H9 (cell line): ENCODE measurements around the gene GPR87. TPM values are rescaled to one million over a fixed set of nuclear protein-coding genes. Genes with fewer than 3 reads are reported as not detected.

Source experiments
- DNase-seq: peaks from one replicate; pipeline ENCODE4 v3.0.0-alpha.2; 2017
- H2AFZ ChIP-seq: one replicate; pipeline ENCODE4 v1.6.1; 2013; ENCODE audit warnings: mild to moderate bottlenecking, low read length, control low read depth, moderate library complexity
- H2AK5ac ChIP-seq: 2 replicates; pipeline ENCODE4 v1.6.1; 2013; ENCODE audit warnings: low read length, control low read depth, mixed read lengths; ENCODE audit not compliant: insufficient read length
- H2BK120ac ChIP-seq: one replicate; pipeline ENCODE4 v1.6.1; 2013; ENCODE audit warnings: low read depth, mild to moderate bottlenecking, low read length, control low read depth, inconsistent platforms; ENCODE audit not compliant: poor library complexity, severe bottlenecking
- H2BK12ac ChIP-seq: 2 replicates; pipeline ENCODE4 v1.6.1; 2013; ENCODE audit warnings: low read length, control low read depth, mixed read lengths, low read depth; ENCODE audit not compliant: insufficient read length
- H2BK15ac ChIP-seq: 2 replicates; pipeline ENCODE4 v1.6.1; 2013; ENCODE audit warnings: low read depth, low read length, control low read depth
- H2BK20ac ChIP-seq: one replicate; pipeline ENCODE4 v1.6.1; 2013; ENCODE audit warnings: low read depth, mild to moderate bottlenecking, low read length, control low read depth, inconsistent platforms; ENCODE audit not compliant: poor library complexity, severe bottlenecking
- H2BK5ac ChIP-seq: 2 replicates; pipeline ENCODE4 v1.6.1; 2013; ENCODE audit warnings: low read length, control low read depth, mixed read lengths; ENCODE audit not compliant: insufficient read length
- H3K14ac ChIP-seq: 2 replicates; pipeline ENCODE4 v1.6.1; 2013; ENCODE audit warnings: low read length, control low read depth; ENCODE audit not compliant: insufficient read depth
- H3K18ac ChIP-seq: 2 replicates; pipeline ENCODE4 v1.6.1; 2013; ENCODE audit warnings: low read depth, mild to moderate bottlenecking, mixed read lengths, low read length, control low read depth; ENCODE audit not compliant: insufficient read length
- H3K23ac ChIP-seq: 2 replicates; pipeline ENCODE4 v1.6.1; 2013; ENCODE audit warnings: low read length, control low read depth, mixed read lengths, low read depth; ENCODE audit not compliant: insufficient read length
- H3K23me2 ChIP-seq: 2 replicates; pipeline ENCODE4 v1.6.1; 2013; ENCODE audit warnings: low read depth, mild to moderate bottlenecking, mixed read lengths, low read length, control low read depth; ENCODE audit not compliant: insufficient read length, poor library complexity, severe bottlenecking
- H3K27ac ChIP-seq: 2 replicates; pipeline ENCODE4 v1.5.1; 2013; ENCODE audit warnings: low read length, control low read depth, mixed read lengths, low read depth; ENCODE audit not compliant: insufficient read length
- H3K27me3 ChIP-seq: 2 replicates; pipeline ENCODE4 v1.6.1; 2013; ENCODE audit warnings: low read length, control low read depth, inconsistent platforms; ENCODE audit not compliant: insufficient read depth
- H3K4ac ChIP-seq: 2 replicates; pipeline ENCODE4 v1.6.1; 2013; ENCODE audit warnings: low read depth, mild to moderate bottlenecking, control low read depth, inconsistent platforms, low read length, moderate library complexity
- H3K4me1 ChIP-seq: 2 replicates; pipeline ENCODE4 v1.6.1; 2013; ENCODE audit warnings: low read length, control low read depth, inconsistent platforms; ENCODE audit not compliant: insufficient read depth
- H3K4me2 ChIP-seq: 2 replicates; pipeline ENCODE4 v1.6.1; 2013; ENCODE audit warnings: low read length, control low read depth, mixed read lengths; ENCODE audit not compliant: insufficient read length, insufficient read depth
- H3K56ac ChIP-seq: 2 replicates; pipeline ENCODE4 v1.6.1; 2013; ENCODE audit warnings: low read depth, mild to moderate bottlenecking, mixed read lengths, low read length, control low read depth; ENCODE audit not compliant: insufficient read length
- H3K79me1 ChIP-seq: 2 replicates; pipeline ENCODE4 v1.6.1; 2013; ENCODE audit warnings: low read depth, mild to moderate bottlenecking, moderate library complexity, low read length, control low read depth, inconsistent platforms; ENCODE audit not compliant: insufficient read depth, poor library complexity, severe bottlenecking
- H3K79me2 ChIP-seq: 2 replicates; pipeline ENCODE4 v1.6.1; 2013; ENCODE audit warnings: low read length, control low read depth, inconsistent platforms; ENCODE audit not compliant: insufficient read depth
- H3K9ac ChIP-seq: 2 replicates; pipeline ENCODE4 v1.6.1; 2013; ENCODE audit warnings: low read length, control low read depth, mixed read lengths; ENCODE audit not compliant: insufficient read length; ENCODE audit errors: extremely low read depth
- H3K9me3 ChIP-seq: one replicate; pipeline ENCODE4 v1.6.1; 2013; ENCODE audit warnings: low read depth, low read length, inconsistent platforms; ENCODE audit not compliant: control insufficient read depth
- H3T11ph ChIP-seq: one replicate; pipeline ENCODE4 v1.6.1; 2013; ENCODE audit warnings: mild to moderate bottlenecking, low read length, control low read depth, inconsistent platforms
- H4K20me1 ChIP-seq: one replicate; pipeline ENCODE4 v1.6.1; 2013; ENCODE audit not compliant: control insufficient read depth, insufficient read length, insufficient read depth
- H4K5ac ChIP-seq: 2 replicates; pipeline ENCODE4 v1.6.1; 2013; ENCODE audit warnings: low read depth, mild to moderate bottlenecking, mixed read lengths, low read length, control low read depth; ENCODE audit not compliant: insufficient read length
- H4K8ac ChIP-seq: replicated peaks from 2 replicates; pipeline ENCODE4 v1.6.1; 2013; ENCODE audit warnings: low read length, control low read depth, mixed read lengths, low read depth; ENCODE audit not compliant: insufficient read length
- H4K91ac ChIP-seq: 2 replicates; pipeline ENCODE4 v1.6.1; 2013; ENCODE audit warnings: low read depth, mild to moderate bottlenecking, moderate library complexity, mixed read lengths, low read length, control low read depth; ENCODE audit not compliant: insufficient read length
- H3K27ac Mint-ChIP-seq, 3 experiments: 2 replicates in 2 of 3; 3 replicates in 1 of 3; pipeline ENCODE4 v1.8.0; 2020 to 2021; ENCODE audit warnings: mixed read lengths in 3 of 3, mild to moderate bottlenecking in 1 of 3, moderate library complexity in 1 of 3
- H3K27me3 Mint-ChIP-seq: 2 replicates; pipeline ENCODE4 v1.8.0; 2021; ENCODE audit warnings: low read depth, mild to moderate bottlenecking, moderate library complexity, mixed read lengths
- H3K36me3 Mint-ChIP-seq, 3 experiments: 2 replicates in 2 of 3; 3 replicates in 1 of 3; pipeline ENCODE4 v1.8.0; 2020 to 2021; ENCODE audit warnings: low read depth in 3 of 3, mixed read lengths in 3 of 3; ENCODE audit not compliant: insufficient read depth in 1 of 3
- H3K4me1 Mint-ChIP-seq, 2 experiments: 2 replicates each; pipeline ENCODE4 v1.8.0; 2020; ENCODE audit warnings: mixed read lengths in 2 of 2
- H3K4me3 Mint-ChIP-seq, 2 experiments: 2 replicates in 1 of 2; 3 replicates in 1 of 2; pipeline ENCODE4 v1.8.0; 2020 to 2021; ENCODE audit warnings: mild to moderate bottlenecking in 2 of 2, mixed read lengths in 2 of 2, moderate library complexity in 1 of 2
- H3K9me3 Mint-ChIP-seq, 2 experiments: 2 replicates in 1 of 2; 3 replicates in 1 of 2; pipeline ENCODE4 v1.8.0; 2020; ENCODE audit warnings: mild to moderate bottlenecking in 2 of 2, mixed read lengths in 2 of 2, moderate library complexity in 1 of 2
- CTCF ChIP-seq: fragments of 200-600 bp; sonication (generic); conservative IDR thresholded peaks from 3 replicates; pipeline ENCODE4 v1.8.0; 2021; ENCODE audit warnings: antibody characterized with exemption, mild to moderate bottlenecking
- WGBS: extraction: QIAGEN DNeasy Blood & Tissue Kit; methylation state at CpG from one replicate; pipeline ENCODE4 v1.1.7; 2013; ENCODE audit warnings: missing lambda C conversion rate, low lambda C conversion rate, mixed read lengths; ENCODE audit not compliant: insufficient read length; ENCODE audit errors: extremely low coverage; 5-methylcytosine and 5-hydroxymethylcytosine counted together
- total RNA-seq: library from RNA; stranded (reverse); gene quantifications from 2 replicates; pipeline ENCODE4 v1.2.1, GENCODE V29; 2021

GPR87 gene
- total RNA-seq, 1 experiment from 2014 or later: 0.33 TPM

- Histone ChIP-seq H3K79me2 (no peaks in the 10 kb centered on the region), H3K79me1 (no peaks in the 10 kb centered on the region), H2BK15ac (no peak overlapping the region), H3K27ac (no peak overlapping the region), H2BK12ac (no peak overlapping the region), H3K56ac (no peak overlapping the region), H2BK120ac (no peak overlapping the region), H3T11ph (no peak overlapping the region), H3K4me1 (peaks cover 4% of the 10 kb centered on the region), H3K23ac (no peak overlapping the region), H2AFZ (no peak overlapping the region), H3K4ac (no peak overlapping the region), H3K9ac (no peak overlapping the region), H3K18ac (no peak overlapping the region), H4K91ac (no peak overlapping the region), H2AK5ac (no peak overlapping the region), H3K23me2 (no peaks in the 10 kb centered on the region), H3K27me3 (no peaks in the 10 kb centered on the region), H2BK20ac (no peak overlapping the region), H3K4me2 (no peak overlapping the region), H4K20me1 (no peaks in the 10 kb centered on the region), H4K5ac (no peak overlapping the region), H3K9me3 (no peaks in the 10 kb centered on the region), H3K14ac (no peak overlapping the region), H2BK5ac (no peak overlapping the region), H4K8ac (no peak overlapping the region)
- no peak for DNase-seq
- H3K9me3 Mint-ChIP-seq: no peaks in the 10 kb centered on the region; a peak in 1 of 5 replicates
- TF ChIP-seq CTCF: no peak
- H3K4me3 Mint-ChIP-seq: no peak overlapping the region
- no peaks in the 10 kb centered on the region for H3K27me3 Mint-ChIP-seq
- peak overlapping the region in 1 of 3 experiments; percentile 2; a peak in 1 of 7 replicates for H3K27ac Mint-ChIP-seq
- H3K36me3 Mint-ChIP-seq: peaks cover 2 to 5% (median 3%) of the 10 kb centered on the region in 3 experiments; a peak in 4 of 7 replicates
- H3K4me1 Mint-ChIP-seq: peaks cover 14 to 32% of the 10 kb centered on the region in 2 experiments
- WGBS: no CpG with 5 or more reads among the region's 1 CpG
Observed at GRCh38 chr3:151351219-151351618, 34.6 kb upstream of the GPR87 start.
